Mucosa of descending colon (tissue), 3 donors: ENCODE results near the gene SNRPN. TPM values are rescaled to one million over a fixed set of nuclear protein-coding genes. Genes with fewer than 3 reads are reported as not detected.

Source experiments
- ATAC-seq: fragments of 200-7000 bp; cut with Tn5 transposase; one replicate; pipeline ENCODE4 v1.9.1; 2020; ENCODE audit warnings: mild to moderate bottlenecking, moderate library complexity
- DNase-seq, 3 donors: peaks; one replicate each; pipeline ENCODE4 v3.0.0-alpha.2; 2020
- H3K36me3 ChIP-seq: fragments of 200-600 bp; one replicate; pipeline ENCODE4 v1.8.0; 2021; ENCODE audit warnings: low read depth, mild to moderate bottlenecking
- H3K4me1 ChIP-seq: fragments of 200-600 bp; one replicate; pipeline ENCODE4 v1.8.0; 2021; ENCODE audit warnings: low read depth, mild to moderate bottlenecking
- H3K4me3 ChIP-seq: fragments of 200-600 bp; one replicate; pipeline ENCODE4 v1.8.0; 2021; ENCODE audit warnings: mild to moderate bottlenecking
- H3K9me3 ChIP-seq: fragments of 200-600 bp; one replicate; pipeline ENCODE4 v1.8.0; 2021; ENCODE audit warnings: mild to moderate bottlenecking
- intact Hi-C, 2 donors: fragments of 100-400 bp; cut with DNase I in 1 of 2; cut with micrococcal nuclease in 1 of 2; formaldehyde crosslinking; loops; one replicate each; pipeline versions ENCODE4 v1.11.0 to v1.11.1; 2022; cut with DNase I, micrococcal nuclease
- total RNA-seq, 3 donors: library from RNA; stranded (reverse); fragmentation: NEBNext Ultra II Directional in 2 of 3; extraction: Animal tissue kit (Norgen Biotek cat#: 25700) in 2 of 3; gene quantifications; one replicate each; pipeline versions ENCODE4 v1.2.1 to v1.2.4, GENCODE V29; 2021 to 2023
- TF ChIP-seq, protein P1 (sequence below): fragments of 200-600 bp; IDR thresholded peaks from one replicate; pipeline ENCODE4 v1.8.0; 2022; ENCODE audit warnings: antibody characterized with exemption, mild to moderate bottlenecking
- donor health status: DM: no; HTN: no; CAD: no; lungs with moderate emphysema.
- donor health status: DM: no; HTN: no; CAD: no.
- donor health status: DM: no; HTN: yes; CAD: no.

The SNRPN gene
- total RNA-seq, 3 donors from 2014 or later = 17.6 to 85.5 (median 18.7) TPM

DNA sequence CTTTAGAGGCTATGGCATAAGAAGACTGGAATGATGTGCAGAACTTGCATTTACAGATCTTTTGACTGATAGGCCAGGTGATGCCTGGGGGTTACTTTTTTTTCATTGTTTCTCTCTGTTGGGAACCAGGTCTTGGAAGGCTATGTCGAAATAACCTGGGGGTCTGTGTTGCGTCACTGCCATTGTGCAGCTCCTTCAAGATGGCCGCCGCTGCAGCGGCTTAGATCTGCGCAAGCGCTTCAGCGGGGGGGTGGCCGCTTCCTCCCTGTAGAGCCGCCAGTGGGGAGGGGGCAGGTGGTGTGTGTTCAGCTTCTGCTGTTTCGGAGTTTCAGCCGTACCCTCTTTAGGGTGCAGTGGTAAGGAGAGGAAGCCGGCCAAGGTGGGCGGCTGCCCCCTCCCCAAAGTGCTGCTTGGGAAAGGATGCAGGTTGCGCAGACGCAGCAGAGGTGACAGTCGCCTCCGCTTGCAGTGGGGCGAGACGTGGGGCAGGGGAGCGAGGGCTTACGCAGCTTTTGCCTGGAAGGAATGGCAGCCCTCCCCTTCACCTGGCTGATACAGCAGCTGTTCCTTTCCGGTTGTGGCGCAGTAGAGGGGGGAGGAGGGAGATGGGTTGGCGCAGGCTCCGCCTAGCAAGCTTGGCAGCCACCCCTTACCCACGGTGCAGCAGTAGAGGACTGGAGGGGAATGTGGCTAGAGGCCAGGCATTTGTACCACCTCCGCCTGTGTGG, 1.5 kb downstream of the SNRPN start:
- Histone ChIP-seq H3K9me3 (peaks cover 17% of the 10 kb centered on the region), H3K4me3 (peak overlapping the region; percentile 39), H3K4me1 (no peaks in the 10 kb centered on the region), H3K36me3 (no peaks in the 10 kb centered on the region)
- TF ChIP-seq, protein P1, sequence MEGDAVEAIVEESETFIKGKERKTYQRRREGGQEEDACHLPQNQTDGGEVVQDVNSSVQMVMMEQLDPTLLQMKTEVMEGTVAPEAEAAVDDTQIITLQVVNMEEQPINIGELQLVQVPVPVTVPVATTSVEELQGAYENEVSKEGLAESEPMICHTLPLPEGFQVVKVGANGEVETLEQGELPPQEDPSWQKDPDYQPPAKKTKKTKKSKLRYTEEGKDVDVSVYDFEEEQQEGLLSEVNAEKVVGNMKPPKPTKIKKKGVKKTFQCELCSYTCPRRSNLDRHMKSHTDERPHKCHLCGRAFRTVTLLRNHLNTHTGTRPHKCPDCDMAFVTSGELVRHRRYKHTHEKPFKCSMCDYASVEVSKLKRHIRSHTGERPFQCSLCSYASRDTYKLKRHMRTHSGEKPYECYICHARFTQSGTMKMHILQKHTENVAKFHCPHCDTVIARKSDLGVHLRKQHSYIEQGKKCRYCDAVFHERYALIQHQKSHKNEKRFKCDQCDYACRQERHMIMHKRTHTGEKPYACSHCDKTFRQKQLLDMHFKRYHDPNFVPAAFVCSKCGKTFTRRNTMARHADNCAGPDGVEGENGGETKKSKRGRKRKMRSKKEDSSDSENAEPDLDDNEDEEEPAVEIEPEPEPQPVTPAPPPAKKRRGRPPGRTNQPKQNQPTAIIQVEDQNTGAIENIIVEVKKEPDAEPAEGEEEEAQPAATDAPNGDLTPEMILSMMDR = no peak
- intact Hi-C loops = no loop called here
- DNase-seq (peak; percentile 76 to 85 (median 77)), ATAC-seq (peak; percentile 85)

DNA sequence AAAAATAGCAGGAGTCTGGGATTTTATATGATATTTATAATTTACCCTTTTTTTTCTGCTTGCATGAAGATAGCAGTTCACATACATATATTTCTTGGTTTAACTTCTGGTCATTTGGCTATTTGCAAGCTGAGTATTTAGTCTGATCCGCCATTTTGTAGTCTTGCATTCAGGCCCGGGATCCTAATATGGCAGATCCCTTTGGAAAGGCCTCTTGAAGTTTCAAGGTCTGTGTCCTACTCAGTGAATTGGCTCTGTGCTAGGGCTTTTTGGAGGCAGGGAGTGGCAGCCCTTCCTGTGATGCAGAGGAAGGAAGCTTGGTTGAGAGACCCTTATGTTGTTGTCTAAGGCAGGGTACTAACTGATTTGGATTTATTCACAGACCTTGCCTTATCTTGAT, 2.9 kb downstream of the SNRPN start:
- Histone ChIP-seq H3K9me3 (peaks cover 17% of the 10 kb centered on the region), H3K4me1 (no peaks in the 10 kb centered on the region), H3K36me3 (no peaks in the 10 kb centered on the region), H3K4me3 (no peak overlapping the region)
- intact Hi-C loops = no loop called here
- DNase-seq (no peak), ATAC-seq (no peak)
- TF ChIP-seq, protein P1 = no peak

DNA sequence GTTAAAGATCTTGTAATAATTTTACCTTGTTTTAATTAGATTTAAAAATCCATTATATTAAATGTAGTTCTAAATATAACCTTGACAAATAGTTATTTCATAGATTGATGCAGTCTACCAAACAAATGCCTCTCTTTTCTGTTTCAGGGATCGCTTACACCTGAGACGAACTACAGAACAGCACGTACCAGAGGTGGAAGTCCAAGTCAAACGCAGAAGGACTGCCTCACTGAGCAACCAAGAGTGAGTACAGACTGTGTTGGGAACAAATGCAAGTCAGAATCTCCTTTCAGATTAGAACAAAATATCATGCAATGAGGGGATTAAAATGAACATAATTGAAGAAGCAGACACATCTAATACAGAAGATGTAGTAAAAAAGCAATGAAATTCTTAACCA, 7.2 kb downstream of the SNRPN start:
- intact Hi-C loops = no loop called here
- Histone ChIP-seq H3K4me1 (no peaks in the 10 kb centered on the region), H3K36me3 (no peaks in the 10 kb centered on the region), H3K9me3 (peaks cover 18% of the 10 kb centered on the region), H3K4me3 (no peak overlapping the region)
- TF ChIP-seq, protein P1 = no peak
- no peak for ATAC-seq
- no peak for DNase-seq

DNA sequence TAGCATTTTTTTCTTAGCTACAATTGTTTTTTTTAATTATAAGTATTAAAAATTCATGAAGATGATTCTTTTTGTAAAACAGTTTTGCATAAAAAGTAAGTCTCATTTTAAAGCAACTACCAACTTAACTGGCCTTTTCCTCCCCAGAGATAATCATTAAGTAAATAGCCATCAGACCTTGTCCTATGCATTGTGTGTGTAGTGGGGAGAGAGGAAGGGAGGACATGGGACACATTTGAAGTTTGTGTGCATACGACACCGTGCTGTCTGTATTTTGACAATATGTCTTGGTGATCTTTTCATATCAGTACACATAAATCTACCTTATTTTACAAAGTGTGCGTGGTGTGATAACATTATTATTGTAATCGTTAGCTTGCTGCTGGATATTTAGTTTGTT, 8.1 kb downstream of the SNRPN start:
- DNase-seq (no peak), ATAC-seq (no peak)
- H3K4me3 ChIP-seq = no peak overlapping the region
- no peaks in the 10 kb centered on the region for H3K36me3 ChIP-seq
- intact Hi-C loops = no loop called here
- H3K4me1 ChIP-seq = no peaks in the 10 kb centered on the region
- peaks cover 22% of the 10 kb centered on the region for H3K9me3 ChIP-seq
- TF ChIP-seq, protein P1 = no peak

DNA sequence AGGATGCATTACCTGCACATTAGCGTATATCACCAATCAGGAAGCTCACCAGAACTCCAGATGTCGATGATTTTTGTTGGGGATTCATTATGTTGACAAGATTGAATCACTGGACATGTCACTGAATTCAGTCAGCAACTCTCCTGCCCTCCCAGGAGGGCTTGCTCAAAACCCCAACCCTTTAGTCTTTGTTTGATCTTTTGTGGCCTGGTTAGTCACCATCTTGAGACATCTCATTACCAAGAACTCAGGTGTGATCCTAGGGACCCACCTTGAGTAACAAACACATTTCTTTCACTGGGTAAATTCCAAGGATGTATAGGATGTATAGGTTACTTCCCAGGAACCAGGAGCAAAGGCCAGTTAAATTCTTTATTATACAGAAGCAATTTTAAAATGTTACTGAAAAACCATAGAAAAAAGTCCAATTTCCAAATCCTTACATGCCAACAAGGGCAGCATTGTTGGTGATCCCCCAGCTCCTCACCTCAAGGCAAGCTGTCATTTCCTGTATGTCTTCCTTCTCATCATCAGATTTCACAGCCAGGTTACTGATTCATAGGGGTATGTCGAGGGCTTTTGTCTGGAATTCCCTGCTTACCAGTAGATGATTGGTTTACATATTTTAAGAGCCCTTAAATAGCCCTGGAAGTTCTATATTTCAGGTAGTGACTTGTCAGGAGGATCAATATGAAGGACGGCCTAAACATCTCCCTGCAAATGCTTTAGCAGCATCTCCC, 11.7 kb downstream of the SNRPN start:
- TF ChIP-seq, protein P1 = no peak

More for the DNA sequence above, 11.7 kb downstream of the SNRPN start:
- Histone ChIP-seq H3K36me3 (no peaks in the 10 kb centered on the region), H3K4me3 (no peak overlapping the region), H3K9me3 (peaks cover 18% of the 10 kb centered on the region), H3K4me1 (no peaks in the 10 kb centered on the region)
- DNase-seq (no peak), ATAC-seq (no peak)
- intact Hi-C loops = no loop called here
